GM23338 (cell line): ENCODE data around the gene ASRGL1. TPM values are rescaled to one million over a fixed set of nuclear protein-coding genes. Genes with fewer than 3 reads are reported as not detected.

Experiments
- ATAC-seq: fragments of 200-7000 bp; cut with Tn5 transposase; 3 replicates; pipeline ENCODE4 v1.9.1; 2020
- DNase-seq: peaks from one replicate; pipeline ENCODE4 v3.0.0-alpha.2; 2015; ENCODE audit warnings: low spot score
- H2AFZ ChIP-seq: fragments of 200-600 bp; sonication (generic); 2 replicates; pipeline ENCODE4 v1.8.0; 2016; ENCODE audit warnings: antibody characterized with exemption, mild to moderate bottlenecking, moderate library complexity
- H3F3A ChIP-seq: fragments of 200-600 bp; sonication (generic); replicated peaks from 2 replicates; pipeline ENCODE4 v1.8.0; 2017; ENCODE audit warnings: antibody characterized with exemption, mixed run types, low read depth
- H3K27ac ChIP-seq: fragments of 200-600 bp; sonication (generic); 2 replicates; pipeline ENCODE4 v1.6.1; 2016; ENCODE audit warnings: low read depth
- H3K27me3 ChIP-seq: fragments of 200-600 bp; sonication (generic); 2 replicates; pipeline ENCODE4 v1.8.0; 2016; ENCODE audit warnings: mild to moderate bottlenecking, mixed run types, moderate library complexity; ENCODE audit not compliant: insufficient read depth
- H3K36me3 ChIP-seq: fragments of 200-600 bp; sonication (generic); 2 replicates; pipeline ENCODE4 v1.8.0; 2016; ENCODE audit warnings: mild to moderate bottlenecking; ENCODE audit not compliant: insufficient read depth
- H3K4me1 ChIP-seq: fragments of 200-600 bp; sonication (generic); 2 replicates; pipeline ENCODE4 v1.8.0; 2016; ENCODE audit warnings: mild to moderate bottlenecking, moderate library complexity; ENCODE audit not compliant: insufficient read depth
- H3K4me2 ChIP-seq: fragments of 200-600 bp; sonication (generic); 2 replicates; pipeline ENCODE4 v1.7.1; 2017; ENCODE audit warnings: mixed run types
- H3K4me3 ChIP-seq: fragments of 200-600 bp; sonication (generic); 2 replicates; pipeline ENCODE4 v1.6.1; 2016; ENCODE audit warnings: mixed run types
- H3K79me2 ChIP-seq: fragments of 200-600 bp; sonication (generic); replicated peaks from 2 replicates; pipeline ENCODE4 v1.8.0; 2017; ENCODE audit warnings: mild to moderate bottlenecking; ENCODE audit not compliant: insufficient read depth
- H3K9me2 ChIP-seq: fragments of 200-600 bp; sonication (generic); 2 replicates; pipeline ENCODE4 v1.8.0; 2017; ENCODE audit not compliant: insufficient read depth
- H4K20me1 ChIP-seq: fragments of 200-600 bp; sonication (generic); replicated peaks from 2 replicates; pipeline ENCODE4 v1.8.0; 2017; ENCODE audit warnings: mild to moderate bottlenecking; ENCODE audit not compliant: insufficient read depth
- H3K27ac Mint-ChIP-seq: 2 replicates; pipeline ENCODE4 v1.8.0; 2020; ENCODE audit warnings: inconsistent platforms, mild to moderate bottlenecking, moderate library complexity, mixed read lengths
- H3K27me3 Mint-ChIP-seq: 3 replicates; pipeline ENCODE4 v1.8.0; 2022; ENCODE audit warnings: low read depth, mild to moderate bottlenecking, moderate library complexity, mixed read lengths, inconsistent platforms; ENCODE audit not compliant: insufficient read depth, poor library complexity
- H3K36me3 Mint-ChIP-seq: 3 replicates; pipeline ENCODE4 v1.8.0; 2021; ENCODE audit warnings: low read depth, mild to moderate bottlenecking, inconsistent platforms, moderate library complexity, mixed read lengths
- H3K4me1 Mint-ChIP-seq: 3 replicates; pipeline ENCODE4 v1.8.0; 2020; ENCODE audit warnings: mild to moderate bottlenecking, inconsistent platforms, mixed read lengths
- H3K4me3 Mint-ChIP-seq: 3 replicates; pipeline ENCODE4 v1.8.0; 2021; ENCODE audit warnings: moderate library complexity, mild to moderate bottlenecking, inconsistent platforms, mixed read lengths
- H3K9me3 Mint-ChIP-seq: 3 replicates; pipeline ENCODE4 v1.8.0; 2020; ENCODE audit warnings: moderate library complexity, mild to moderate bottlenecking, inconsistent platforms, mixed read lengths
- CREB1 ChIP-seq: fragments of 250-450 bp; sonication (Bioruptor Pico); IDR thresholded peaks from 2 replicates; pipeline ENCODE4 v1.5.0; 2020; ENCODE audit warnings: low read depth, mild to moderate bottlenecking, moderate library complexity
- EZH2phosphoT487 ChIP-seq: fragments of 200-600 bp; sonication (generic); IDR thresholded peaks from one replicate; pipeline ENCODE4 v1.8.1; 2018; ENCODE audit warnings: antibody characterized with exemption; ENCODE audit not compliant: unreplicated experiment
- JUNB ChIP-seq: IDR thresholded peaks from one replicate; pipeline ENCODE4 v1.6.1; 2016; ENCODE audit warnings: antibody characterized with exemption; ENCODE audit not compliant: unreplicated experiment
- NANOG ChIP-seq: IDR thresholded peaks from 2 replicates; pipeline ENCODE4 v1.6.1; 2016; ENCODE audit warnings: antibody characterized with exemption, borderline replicate concordance
- POLR2AphosphoS5 ChIP-seq: IDR thresholded peaks from 2 replicates; pipeline ENCODE4 v1.6.1; 2016; ENCODE audit warnings: antibody characterized with exemption, low read depth
- STAT1 ChIP-seq: IDR thresholded peaks from one replicate; pipeline ENCODE4 v1.6.1; 2016; ENCODE audit warnings: antibody characterized with exemption; ENCODE audit not compliant: unreplicated experiment
- ZNF114 ChIP-seq: fragments of 250-450 bp; sonication (Bioruptor Pico); IDR thresholded peaks from 2 replicates; pipeline ENCODE4 v1.5.0; 2020; ENCODE audit warnings: mild to moderate bottlenecking, moderate library complexity
- ZNF331 ChIP-seq: fragments of 250-450 bp; sonication (Bioruptor Pico); IDR thresholded peaks from 2 replicates; pipeline ENCODE4 v1.5.0; 2020; ENCODE audit warnings: low read depth, mild to moderate bottlenecking, moderate library complexity
- polyA plus RNA-seq: library from polyadenylated mRNA; unstranded; fragments of >200 nt; fragmentation: Nextera tagmentation; extraction: Ambion mirVana; gene quantifications from 2 replicates; pipeline ENCODE4 v1.2.1, GENCODE V29; 2016
- total RNA-seq: library from RNA; depleted of rRNA; stranded (reverse); fragments of >200 nt; shearing (Covaris generic); gene quantifications from 2 replicates; pipeline ENCODE4 v1.2.3, GENCODE V29; 2014
- TF ChIP-seq, protein P1 (sequence below), 2 experiments: fragments of 200-600 bp in 1 of 2; sonication (generic) in 1 of 2; conservative IDR thresholded peaks; 2 replicates each; pipeline versions ENCODE4 v1.5.1 to v1.6.1; 2016 to 2017; ENCODE audit warnings: antibody characterized with exemption in 2 of 2, low read depth in 2 of 2, mild to moderate bottlenecking in 2 of 2, moderate library complexity in 1 of 2
- TF ChIP-seq, protein P2 (sequence below): IDR thresholded peaks from 2 replicates; pipeline ENCODE4 v1.6.1; 2016; ENCODE audit warnings: antibody characterized with exemption
- TF ChIP-seq, protein P3 (sequence below): fragments of 250-450 bp; sonication (Bioruptor Pico); IDR thresholded peaks from 2 replicates; pipeline ENCODE4 v1.5.0; 2020; ENCODE audit warnings: mild to moderate bottlenecking, moderate library complexity
- TF ChIP-seq, protein P4 (sequence below): IDR thresholded peaks from one replicate; pipeline ENCODE4 v1.6.1; 2018; ENCODE audit warnings: antibody characterized with exemption; ENCODE audit not compliant: unreplicated experiment

Gene ASRGL1
- total and polyA plus RNA-seq, 2 experiments from 2014 or later: 32.9 to 50.3 TPM

DNA sequence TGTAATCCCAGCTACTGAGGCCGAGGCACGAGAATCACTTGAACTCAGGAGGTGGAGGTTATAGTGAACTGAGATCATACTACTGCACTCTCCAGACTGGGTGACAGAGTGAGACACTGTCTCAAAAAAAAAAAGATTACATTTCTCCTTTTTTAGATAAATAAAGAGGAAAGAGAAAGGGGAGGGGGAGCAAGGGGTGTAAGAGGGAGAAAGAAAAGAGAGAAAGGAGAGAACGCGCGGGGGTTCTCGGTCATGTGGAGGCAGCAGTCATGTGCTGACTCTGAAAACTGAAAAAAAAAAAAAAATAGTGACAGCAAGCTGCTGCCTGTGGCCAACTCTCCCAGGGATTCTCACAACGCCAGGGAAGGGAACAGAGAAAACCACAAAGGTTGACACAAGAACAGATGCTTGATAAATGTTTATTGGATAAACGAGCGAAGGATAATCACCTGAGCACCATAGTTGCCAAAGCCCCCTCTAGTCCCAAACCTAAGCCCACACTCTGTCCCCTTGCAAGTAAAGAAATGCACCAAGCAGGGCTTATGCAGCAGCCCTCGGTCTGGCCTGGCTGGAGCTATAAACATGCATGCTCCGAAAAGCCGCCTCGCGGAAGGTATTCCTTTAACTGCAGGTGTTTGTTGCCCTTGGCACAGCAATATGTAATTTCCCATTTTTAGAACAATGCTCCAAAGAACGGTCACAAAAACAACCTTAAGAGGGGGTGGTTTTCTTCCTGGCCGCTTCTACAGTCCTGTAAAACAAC lies 96.1 kb downstream of the ASRGL1 start:
- H3K4me3 Mint-ChIP-seq: no peak overlapping the region

More for the DNA sequence above, 96.1 kb downstream of the ASRGL1 start:
- no peak overlapping the region for H3K4me2 ChIP-seq
- Mint-ChIP-seq H3K27me3 (peaks cover 9% of the 10 kb centered on the region), H3K27ac (no peak overlapping the region), H3K36me3 (no peaks in the 10 kb centered on the region; the same call in 2 of the 3 replicates), H3K4me1 (peaks cover 7% of the 10 kb centered on the region; the same call in 1 of the 3 replicates), H3K9me3 (peaks cover 3% of the 10 kb centered on the region; the same call in 1 of the 3 replicates)
- DNase-seq (no peak), ATAC-seq (no peak)
- H3K36me3 ChIP-seq: no peaks in the 10 kb centered on the region
- H3K4me3 ChIP-seq: no peak overlapping the region
- H3K27ac ChIP-seq: no peak overlapping the region
- H4K20me1 ChIP-seq: no peaks in the 10 kb centered on the region
- H2AFZ ChIP-seq: 0 out of 2 replicates have a peak overlapping the region, but pooled peaks have one; percentile 32
- TF ChIP-seq CREB1 (CRISPR knock-in tag) (no peak), STAT1 (no peak), EZH2phosphoT487 (no peak), NANOG (no peak), ZNF331 (no peak), JUNB (no peak), POLR2AphosphoS5 (no peak), ZNF114 (no peak)
- TF ChIP-seq, protein P1, sequence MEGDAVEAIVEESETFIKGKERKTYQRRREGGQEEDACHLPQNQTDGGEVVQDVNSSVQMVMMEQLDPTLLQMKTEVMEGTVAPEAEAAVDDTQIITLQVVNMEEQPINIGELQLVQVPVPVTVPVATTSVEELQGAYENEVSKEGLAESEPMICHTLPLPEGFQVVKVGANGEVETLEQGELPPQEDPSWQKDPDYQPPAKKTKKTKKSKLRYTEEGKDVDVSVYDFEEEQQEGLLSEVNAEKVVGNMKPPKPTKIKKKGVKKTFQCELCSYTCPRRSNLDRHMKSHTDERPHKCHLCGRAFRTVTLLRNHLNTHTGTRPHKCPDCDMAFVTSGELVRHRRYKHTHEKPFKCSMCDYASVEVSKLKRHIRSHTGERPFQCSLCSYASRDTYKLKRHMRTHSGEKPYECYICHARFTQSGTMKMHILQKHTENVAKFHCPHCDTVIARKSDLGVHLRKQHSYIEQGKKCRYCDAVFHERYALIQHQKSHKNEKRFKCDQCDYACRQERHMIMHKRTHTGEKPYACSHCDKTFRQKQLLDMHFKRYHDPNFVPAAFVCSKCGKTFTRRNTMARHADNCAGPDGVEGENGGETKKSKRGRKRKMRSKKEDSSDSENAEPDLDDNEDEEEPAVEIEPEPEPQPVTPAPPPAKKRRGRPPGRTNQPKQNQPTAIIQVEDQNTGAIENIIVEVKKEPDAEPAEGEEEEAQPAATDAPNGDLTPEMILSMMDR (conservative IDR thresholded peaks at IDR 0.05; ENCODE audit: low read depth in 2 of 2): no peak
- TF ChIP-seq, protein P2, sequence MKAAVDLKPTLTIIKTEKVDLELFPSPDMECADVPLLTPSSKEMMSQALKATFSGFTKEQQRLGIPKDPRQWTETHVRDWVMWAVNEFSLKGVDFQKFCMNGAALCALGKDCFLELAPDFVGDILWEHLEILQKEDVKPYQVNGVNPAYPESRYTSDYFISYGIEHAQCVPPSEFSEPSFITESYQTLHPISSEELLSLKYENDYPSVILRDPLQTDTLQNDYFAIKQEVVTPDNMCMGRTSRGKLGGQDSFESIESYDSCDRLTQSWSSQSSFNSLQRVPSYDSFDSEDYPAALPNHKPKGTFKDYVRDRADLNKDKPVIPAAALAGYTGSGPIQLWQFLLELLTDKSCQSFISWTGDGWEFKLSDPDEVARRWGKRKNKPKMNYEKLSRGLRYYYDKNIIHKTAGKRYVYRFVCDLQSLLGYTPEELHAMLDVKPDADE: no peak
- TF ChIP-seq, protein P3, sequence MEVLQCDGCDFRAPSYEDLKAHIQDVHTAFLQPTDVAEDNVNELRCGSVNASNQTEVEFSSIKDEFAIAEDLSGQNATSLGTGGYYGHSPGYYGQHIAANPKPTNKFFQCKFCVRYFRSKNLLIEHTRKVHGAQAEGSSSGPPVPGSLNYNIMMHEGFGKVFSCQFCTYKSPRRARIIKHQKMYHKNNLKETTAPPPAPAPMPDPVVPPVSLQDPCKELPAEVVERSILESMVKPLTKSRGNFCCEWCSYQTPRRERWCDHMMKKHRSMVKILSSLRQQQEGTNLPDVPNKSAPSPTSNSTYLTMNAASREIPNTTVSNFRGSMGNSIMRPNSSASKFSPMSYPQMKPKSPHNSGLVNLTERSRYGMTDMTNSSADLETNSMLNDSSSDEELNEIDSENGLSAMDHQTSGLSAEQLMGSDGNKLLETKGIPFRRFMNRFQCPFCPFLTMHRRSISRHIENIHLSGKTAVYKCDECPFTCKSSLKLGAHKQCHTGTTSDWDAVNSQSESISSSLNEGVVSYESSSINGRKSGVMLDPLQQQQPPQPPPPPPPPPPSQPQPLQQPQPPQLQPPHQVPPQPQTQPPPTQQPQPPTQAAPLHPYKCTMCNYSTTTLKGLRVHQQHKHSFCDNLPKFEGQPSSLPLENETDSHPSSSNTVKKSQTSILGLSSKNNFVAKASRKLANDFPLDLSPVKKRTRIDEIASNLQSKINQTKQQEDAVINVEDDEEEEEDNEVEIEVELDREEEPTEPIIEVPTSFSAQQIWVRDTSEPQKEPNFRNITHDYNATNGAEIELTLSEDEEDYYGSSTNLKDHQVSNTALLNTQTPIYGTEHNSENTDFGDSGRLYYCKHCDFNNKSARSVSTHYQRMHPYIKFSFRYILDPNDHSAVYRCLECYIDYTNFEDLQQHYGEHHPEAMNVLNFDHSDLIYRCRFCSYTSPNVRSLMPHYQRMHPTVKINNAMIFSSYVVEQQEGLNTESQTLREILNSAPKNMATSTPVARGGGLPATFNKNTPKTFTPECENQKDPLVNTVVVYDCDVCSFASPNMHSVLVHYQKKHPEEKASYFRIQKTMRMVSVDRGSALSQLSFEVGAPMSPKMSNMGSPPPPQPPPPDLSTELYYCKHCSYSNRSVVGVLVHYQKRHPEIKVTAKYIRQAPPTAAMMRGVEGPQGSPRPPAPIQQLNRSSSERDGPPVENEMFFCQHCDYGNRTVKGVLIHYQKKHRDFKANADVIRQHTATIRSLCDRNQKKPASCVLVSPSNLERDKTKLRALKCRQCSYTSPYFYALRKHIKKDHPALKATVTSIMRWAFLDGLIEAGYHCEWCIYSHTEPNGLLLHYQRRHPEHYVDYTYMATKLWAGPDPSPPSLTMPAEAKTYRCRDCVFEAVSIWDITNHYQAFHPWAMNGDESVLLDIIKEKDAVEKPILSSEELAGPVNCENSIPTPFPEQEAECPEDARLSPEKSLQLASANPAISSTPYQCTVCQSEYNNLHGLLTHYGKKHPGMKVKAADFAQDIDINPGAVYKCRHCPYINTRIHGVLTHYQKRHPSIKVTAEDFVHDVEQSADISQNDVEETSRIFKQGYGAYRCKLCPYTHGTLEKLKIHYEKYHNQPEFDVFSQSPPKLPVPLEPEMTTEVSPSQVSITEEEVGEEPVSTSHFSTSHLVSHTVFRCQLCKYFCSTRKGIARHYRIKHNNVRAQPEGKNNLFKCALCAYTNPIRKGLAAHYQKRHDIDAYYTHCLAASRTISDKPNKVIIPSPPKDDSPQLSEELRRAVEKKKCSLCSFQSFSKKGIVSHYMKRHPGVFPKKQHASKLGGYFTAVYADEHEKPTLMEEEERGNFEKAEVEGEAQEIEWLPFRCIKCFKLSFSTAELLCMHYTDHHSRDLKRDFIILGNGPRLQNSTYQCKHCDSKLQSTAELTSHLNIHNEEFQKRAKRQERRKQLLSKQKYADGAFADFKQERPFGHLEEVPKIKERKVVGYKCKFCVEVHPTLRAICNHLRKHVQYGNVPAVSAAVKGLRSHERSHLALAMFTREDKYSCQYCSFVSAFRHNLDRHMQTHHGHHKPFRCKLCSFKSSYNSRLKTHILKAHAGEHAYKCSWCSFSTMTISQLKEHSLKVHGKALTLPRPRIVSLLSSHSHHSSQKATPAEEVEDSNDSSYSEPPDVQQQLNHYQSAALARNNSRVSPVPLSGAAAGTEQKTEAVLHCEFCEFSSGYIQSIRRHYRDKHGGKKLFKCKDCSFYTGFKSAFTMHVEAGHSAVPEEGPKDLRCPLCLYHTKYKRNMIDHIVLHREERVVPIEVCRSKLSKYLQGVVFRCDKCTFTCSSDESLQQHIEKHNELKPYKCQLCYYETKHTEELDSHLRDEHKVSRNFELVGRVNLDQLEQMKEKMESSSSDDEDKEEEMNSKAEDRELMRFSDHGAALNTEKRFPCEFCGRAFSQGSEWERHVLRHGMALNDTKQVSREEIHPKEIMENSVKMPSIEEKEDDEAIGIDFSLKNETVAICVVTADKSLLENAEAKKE (CRISPR knock-in tag): no peak
- TF ChIP-seq, protein P4, sequence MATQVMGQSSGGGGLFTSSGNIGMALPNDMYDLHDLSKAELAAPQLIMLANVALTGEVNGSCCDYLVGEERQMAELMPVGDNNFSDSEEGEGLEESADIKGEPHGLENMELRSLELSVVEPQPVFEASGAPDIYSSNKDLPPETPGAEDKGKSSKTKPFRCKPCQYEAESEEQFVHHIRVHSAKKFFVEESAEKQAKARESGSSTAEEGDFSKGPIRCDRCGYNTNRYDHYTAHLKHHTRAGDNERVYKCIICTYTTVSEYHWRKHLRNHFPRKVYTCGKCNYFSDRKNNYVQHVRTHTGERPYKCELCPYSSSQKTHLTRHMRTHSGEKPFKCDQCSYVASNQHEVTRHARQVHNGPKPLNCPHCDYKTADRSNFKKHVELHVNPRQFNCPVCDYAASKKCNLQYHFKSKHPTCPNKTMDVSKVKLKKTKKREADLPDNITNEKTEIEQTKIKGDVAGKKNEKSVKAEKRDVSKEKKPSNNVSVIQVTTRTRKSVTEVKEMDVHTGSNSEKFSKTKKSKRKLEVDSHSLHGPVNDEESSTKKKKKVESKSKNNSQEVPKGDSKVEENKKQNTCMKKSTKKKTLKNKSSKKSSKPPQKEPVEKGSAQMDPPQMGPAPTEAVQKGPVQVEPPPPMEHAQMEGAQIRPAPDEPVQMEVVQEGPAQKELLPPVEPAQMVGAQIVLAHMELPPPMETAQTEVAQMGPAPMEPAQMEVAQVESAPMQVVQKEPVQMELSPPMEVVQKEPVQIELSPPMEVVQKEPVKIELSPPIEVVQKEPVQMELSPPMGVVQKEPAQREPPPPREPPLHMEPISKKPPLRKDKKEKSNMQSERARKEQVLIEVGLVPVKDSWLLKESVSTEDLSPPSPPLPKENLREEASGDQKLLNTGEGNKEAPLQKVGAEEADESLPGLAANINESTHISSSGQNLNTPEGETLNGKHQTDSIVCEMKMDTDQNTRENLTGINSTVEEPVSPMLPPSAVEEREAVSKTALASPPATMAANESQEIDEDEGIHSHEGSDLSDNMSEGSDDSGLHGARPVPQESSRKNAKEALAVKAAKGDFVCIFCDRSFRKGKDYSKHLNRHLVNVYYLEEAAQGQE: no peak
- H3F3A ChIP-seq: 0 out of 2 replicates have a peak, but pooled peaks cover 4% of the 10 kb centered on the region
- no peaks in the 10 kb centered on the region for H3K9me2 ChIP-seq
- no peaks in the 10 kb centered on the region for H3K4me1 ChIP-seq
- no peaks in the 10 kb centered on the region for H3K79me2 ChIP-seq
- H3K27me3 ChIP-seq: no peaks in the 10 kb centered on the region
